Cardiac fibroblast (primary cell): ENCODE data around the gene CHSY1.

ENCODE experiments used
- DNase-seq, 2 donors: peaks; one replicate each; pipeline versions ENCODE4 v3.0.0 to v3.0.0-alpha.2; 2010; ENCODE audit warnings: low read depth in 2 of 2
- H3K4me3 ChIP-seq, 2 donors: replicated peaks in 1 of 2; 1 replicate in 1 of 2; 2 replicates in 1 of 2; pipeline ENCODE4 v1.5.1; 2011; ENCODE audit warnings: low read depth in 2 of 2, low read length in 2 of 2, mild to moderate bottlenecking in 2 of 2, moderate library complexity in 1 of 2
- CTCF ChIP-seq: IDR thresholded peaks from one replicate; pipeline ENCODE4 v1.5.1; 2011; ENCODE audit warnings: low read depth, mild to moderate bottlenecking, low read length, inconsistent platforms

Gene CHSY1

GRCh38 chr15:101136381-101137268 is 115.2 kb downstream of the CHSY1 start:
- DNase-seq = no peak
- TF ChIP-seq CTCF = no peak
- no peak overlapping the region for H3K4me3 ChIP-seq

GRCh38 chr15:101135532-101136166 is 116.2 kb downstream of the CHSY1 start:
- no peak overlapping the region for H3K4me3 ChIP-seq
- no peak for DNase-seq
- no peak for TF ChIP-seq CTCF

GRCh38 chr15:101134780-101135179 is 117.1 kb downstream of the CHSY1 start:
- TF ChIP-seq CTCF = no peak
- no peak for DNase-seq
- H3K4me3 ChIP-seq = no peak overlapping the region

- no peak overlapping the region for H3K4me3 ChIP-seq
- no peak for DNase-seq
- TF ChIP-seq CTCF = no peak
Observed at GRCh38 chr15:101133751-101134261, 118.0 kb downstream of the CHSY1 start.

GRCh38 chr15:101133181-101133460 is 118.7 kb downstream of the CHSY1 start:
- H3K4me3 ChIP-seq = no peak overlapping the region
- no peak for TF ChIP-seq CTCF
- no peak for DNase-seq

GRCh38 chr15:101132390-101133180 is 119.3 kb downstream of the CHSY1 start:
- no peak for TF ChIP-seq CTCF
- H3K4me3 ChIP-seq = no peak overlapping the region
- no peak for DNase-seq
